ENCODE measurements around the gene SARDH.

Gene SARDH

GRCh38 chr9:133731876-133732638 is 6.1 kb downstream of the SARDH start:
- peak; percentile 98 for DNase-seq

DNA sequence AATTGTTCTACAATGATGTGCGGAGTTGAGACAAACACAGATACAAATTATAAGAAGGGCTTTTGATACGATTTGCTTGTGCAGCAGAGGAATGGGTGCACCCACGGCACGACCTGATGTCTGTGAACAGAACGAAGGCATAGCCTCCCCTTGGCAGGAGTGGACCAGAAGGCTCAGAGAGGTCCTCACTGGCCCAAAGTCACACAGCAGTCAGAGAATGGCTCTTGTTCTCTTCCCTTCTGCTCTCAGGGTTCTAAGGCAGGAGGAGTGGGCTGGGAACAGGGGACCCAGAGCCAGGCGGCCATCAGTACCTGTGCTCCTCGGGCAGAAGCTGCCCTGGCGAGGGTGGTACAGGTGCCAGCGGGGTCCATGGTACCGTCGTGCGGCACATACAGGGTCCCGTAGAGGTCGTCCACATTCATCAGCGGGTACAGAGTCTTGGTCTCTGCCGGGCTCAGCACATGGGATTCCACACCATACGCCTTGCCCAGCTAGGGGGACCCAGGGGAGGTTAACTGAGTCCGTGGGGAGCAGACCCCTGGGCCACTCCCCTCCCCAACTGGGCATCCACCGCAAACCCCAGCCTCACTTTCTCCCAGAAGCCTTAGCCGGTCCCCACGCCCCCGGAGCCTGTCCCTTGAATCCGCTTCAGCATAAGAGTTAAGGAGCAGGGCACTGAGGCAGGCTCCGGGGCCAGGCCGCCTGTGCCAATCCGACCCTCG is 7.0 kb downstream of the SARDH start:
- DNase-seq = no peak

- no peak for DNase-seq
Measured at GRCh38 chr9:133729617-133730281, 8.4 kb downstream of the SARDH start.

GRCh38 chr9:133728856-133729616 is 9.1 kb downstream of the SARDH start:
- DNase-seq = no peak

GRCh38 chr9:133727876-133728441 is 10.2 kb downstream of the SARDH start:
- no peak for DNase-seq

DNA sequence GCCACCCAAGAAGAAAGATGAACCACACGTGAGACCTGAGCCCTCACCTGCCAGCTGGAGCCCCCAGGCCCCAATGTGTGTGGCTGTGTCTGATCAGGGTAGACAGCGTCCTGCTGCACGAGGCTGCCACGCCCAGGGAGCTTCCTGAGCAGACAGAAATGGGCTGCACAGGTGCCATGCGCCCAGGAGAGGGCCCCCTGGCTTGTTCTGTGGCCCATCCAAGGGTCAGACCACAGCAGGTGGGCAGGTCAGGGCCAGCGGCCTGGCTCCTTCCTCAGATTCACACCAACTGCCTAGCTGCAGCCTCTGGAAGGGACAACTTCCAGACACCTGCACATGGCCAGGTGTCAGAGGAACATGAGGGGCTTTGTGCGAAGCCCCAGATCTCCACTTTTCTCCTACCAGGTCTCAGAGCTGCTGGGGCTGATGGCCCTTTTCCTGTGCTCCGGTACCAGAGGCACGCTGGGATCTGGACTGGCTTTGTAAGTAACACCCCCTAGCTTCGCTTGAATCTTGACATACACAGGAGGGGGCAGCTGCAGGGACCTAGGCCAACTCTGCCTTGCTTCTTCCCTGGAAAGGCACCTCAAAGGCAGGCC is 10.8 kb downstream of the SARDH start:
- DNase-seq = no peak

- DNase-seq = peak; percentile 67
Measured at GRCh38 chr9:133726401-133727276, 11.5 kb downstream of the SARDH start.

- DNase-seq = no peak
Measured at GRCh38 chr9:133725886-133726285, 12.3 kb downstream of the SARDH start.

DNA sequence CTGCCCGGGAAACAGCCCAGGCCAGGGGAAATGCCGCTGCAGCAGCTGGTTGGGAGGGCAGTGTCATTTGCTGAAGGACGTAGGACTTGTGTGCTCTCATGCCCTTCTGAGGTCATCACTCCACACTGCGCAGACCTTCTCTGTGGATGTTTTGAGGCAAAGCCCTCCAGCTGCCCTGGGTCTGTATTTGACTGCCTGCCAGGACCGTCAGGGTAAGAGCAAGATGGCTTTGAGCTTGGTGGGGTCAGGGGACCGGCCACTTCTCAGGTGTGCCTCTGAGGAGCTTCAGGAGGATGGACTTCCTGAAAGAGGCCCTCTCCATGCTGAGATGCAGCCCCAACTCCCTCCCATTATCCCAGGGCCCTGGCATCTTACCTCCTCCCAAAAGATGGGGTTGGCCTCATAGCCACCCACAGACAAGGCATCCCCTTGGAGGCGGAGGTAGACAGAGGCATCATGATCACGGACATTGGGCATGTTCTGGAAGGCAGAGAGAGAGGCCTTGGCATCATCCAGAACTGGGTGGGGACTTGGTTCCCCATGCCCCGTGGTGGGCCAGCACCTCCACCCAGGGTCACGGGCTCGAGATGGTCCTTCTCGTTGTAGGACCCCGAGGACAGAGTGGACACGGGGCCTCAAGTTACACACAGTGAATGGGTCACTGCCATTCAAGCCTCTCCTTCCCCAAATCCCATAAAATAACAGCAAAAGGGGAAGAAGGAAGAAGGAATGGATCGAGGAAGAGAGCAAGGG is 19.4 kb downstream of the SARDH start:
- no peak for DNase-seq

GRCh38 chr9:133717113-133718031 is 20.8 kb downstream of the SARDH start:
- no peak for DNase-seq

DNA sequence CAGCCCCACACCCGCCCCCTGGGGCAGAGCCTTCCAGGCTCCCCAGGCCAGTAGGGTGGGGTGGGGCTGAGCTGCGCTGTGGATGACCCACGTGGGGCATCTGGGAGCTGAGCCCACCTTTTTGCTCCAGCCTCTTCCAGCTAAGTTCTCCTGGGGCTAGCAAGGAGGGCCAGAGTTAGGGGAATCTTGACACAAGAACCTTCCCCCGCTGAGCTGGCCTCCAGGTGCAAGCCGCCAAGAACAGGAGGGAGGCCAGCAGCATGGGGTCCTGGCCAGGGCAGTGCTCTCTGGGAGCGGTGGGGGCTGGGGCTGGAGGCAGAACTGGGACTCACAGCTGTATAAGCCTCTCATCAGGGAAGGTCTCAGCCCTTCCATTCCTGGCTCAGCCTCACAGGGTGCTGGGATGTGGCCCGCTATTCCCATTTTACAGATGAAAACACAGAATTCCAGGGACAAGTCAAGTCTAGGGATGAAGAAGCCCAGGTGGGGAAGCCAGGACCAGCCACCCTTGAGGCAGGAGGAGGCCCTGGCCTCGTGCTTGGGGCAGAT is 21.5 kb downstream of the SARDH start:
- no peak for DNase-seq

DNA sequence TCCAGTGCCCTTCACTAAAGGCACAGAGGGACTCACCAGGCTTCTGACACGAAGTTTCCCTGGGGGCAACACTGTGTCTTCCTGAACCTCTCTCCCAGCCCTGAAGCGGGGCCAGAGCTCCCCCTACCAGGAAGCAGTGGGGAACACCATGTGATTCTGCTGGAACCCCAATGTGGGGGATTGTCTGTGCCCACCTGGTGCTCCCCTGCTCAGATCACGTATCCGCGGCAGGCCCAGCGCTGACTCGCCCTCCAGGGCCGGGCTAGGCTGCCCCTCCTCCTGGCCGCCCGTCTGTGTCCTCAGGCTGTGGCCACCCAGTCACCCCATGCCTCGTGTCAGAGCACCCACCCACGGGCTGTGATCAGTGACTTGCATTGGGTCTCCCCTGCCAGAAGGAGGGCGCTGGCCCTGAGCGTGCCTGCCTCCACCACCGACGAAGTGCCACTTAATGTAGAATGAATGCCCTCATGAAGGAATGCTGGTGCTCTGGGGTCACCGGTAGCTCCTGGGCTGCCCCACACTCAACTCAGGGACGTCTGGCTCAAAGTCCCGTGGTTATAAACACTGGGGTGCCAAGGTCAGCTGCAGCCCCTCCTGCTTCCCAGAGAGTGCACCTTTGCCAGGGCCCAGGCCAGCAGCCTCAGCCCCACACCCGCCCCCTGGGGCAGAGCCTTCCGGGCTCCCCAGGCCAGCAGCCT is 22.1 kb downstream of the SARDH start:
- DNase-seq = peak; percentile 53

DNA sequence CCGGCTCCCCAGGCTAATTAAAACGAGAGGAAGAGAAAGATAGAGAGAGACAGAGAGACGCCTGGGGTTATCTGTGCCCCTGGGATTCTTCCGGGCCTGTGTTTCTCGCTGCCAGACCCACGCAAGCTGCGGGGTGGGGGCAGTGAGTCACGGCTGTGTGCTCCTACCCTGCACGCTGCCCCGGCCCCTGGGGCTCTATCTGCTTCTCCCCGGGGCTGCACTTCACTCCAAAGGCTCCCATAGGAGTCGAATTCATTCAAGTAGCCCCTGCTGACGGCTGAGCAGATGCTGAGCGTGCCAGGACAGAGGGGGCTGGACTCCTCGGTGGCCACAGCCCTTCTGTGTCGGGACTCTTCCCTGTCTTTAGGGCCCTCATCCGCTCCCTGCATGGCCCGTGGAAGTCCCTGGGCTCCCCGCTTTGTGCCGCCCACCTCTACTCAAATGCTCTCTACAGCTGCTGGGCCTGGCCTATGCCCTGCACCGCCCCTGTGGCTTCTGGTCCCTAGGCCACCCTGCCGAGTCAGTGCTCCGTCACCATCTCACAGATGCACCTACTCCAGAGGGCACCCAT is 22.8 kb downstream of the SARDH start:
- DNase-seq = no peak

GRCh38 chr9:133714606-133715294 is 23.4 kb downstream of the SARDH start:
- DNase-seq = no peak

- DNase-seq = no peak
Measured at GRCh38 chr9:133713960-133714495, 24.1 kb downstream of the SARDH start.

DNA sequence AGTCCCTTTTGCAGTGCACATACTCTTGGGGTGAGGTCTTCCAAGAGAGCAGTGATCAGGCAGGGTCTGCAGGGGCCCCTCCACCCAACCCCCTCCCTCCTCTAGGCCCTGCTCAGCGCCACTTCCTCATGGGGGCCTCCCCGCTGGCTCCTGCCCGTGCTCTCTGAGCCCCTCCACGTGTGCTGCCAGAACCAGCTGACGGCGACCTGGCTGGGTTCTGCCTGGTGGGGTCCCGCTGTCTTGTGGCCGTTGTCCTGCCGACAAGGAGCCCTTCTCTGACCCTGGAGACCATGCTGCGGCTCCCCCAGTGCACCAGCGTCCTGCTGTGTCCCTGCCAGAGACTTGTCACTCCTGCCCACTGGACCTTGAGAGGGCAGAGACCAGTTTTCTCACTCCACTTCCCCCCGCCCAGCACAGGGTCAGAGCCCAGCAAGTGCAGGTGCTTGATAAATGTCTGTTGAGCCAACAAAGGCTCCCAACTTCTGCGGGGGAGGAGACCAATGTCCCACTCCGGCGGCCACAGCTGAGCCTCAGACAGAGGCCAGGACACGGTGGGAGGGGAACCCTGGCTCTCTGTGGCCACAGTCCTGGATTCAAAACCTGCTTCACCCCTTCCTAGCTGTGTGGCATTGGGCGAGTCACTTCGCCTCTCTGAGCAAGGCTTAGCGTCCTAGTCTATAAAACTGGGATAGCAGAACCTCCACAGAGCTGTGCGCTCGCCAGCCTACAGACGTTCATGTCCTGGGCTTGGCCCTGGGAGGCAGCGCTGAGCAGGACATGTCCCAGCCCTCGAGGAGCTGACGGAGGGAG is 24.8 kb downstream of the SARDH start:
- no peak for DNase-seq

Data from NCI-H2171 (cell line).